Uterus (tissue), 2 donors: Measurements from ENCODE around the gene IGF1R.

Source experiments
- POLR2A ChIP-seq, 2 donors: fragments of 450-650 bp; IDR thresholded peaks; one replicate each; pipeline ENCODE4 v1.6.1; 2016; ENCODE audit warnings: antibody characterized with exemption in 2 of 2, mild to moderate bottlenecking in 1 of 2, moderate library complexity in 1 of 2
- TF ChIP-seq, protein P1 (sequence below), 4 experiments: fragments of 200-600 bp in 2 of 4; fragments of 450-650 bp in 2 of 4; sonication (generic) in 2 of 4; IDR thresholded peaks; one replicate each; pipeline ENCODE4 v1.5.1; 2016 to 2019; ENCODE audit warnings: antibody characterized with exemption in 4 of 4, mild to moderate bottlenecking in 2 of 4, moderate library complexity in 1 of 4

DNA sequence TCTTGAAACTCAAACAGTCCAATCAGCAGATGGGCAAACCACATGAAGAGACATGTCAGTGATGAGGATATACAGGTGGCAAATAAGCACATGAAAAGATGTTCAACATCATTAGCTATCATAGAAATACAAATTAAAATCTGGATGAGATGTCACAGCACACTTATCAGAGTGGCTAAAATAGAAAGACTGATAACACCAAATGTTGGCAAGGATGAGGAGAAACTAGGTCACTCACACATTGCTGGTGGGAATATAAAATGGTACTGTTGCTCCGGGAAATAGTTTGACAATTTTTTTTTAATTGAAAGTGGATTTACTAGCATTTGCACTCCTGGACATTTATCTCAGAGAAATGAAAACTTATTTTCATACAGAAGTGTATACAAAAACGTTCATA is 350.9 kb downstream of the IGF1R start:
- TF ChIP-seq, protein P1, sequence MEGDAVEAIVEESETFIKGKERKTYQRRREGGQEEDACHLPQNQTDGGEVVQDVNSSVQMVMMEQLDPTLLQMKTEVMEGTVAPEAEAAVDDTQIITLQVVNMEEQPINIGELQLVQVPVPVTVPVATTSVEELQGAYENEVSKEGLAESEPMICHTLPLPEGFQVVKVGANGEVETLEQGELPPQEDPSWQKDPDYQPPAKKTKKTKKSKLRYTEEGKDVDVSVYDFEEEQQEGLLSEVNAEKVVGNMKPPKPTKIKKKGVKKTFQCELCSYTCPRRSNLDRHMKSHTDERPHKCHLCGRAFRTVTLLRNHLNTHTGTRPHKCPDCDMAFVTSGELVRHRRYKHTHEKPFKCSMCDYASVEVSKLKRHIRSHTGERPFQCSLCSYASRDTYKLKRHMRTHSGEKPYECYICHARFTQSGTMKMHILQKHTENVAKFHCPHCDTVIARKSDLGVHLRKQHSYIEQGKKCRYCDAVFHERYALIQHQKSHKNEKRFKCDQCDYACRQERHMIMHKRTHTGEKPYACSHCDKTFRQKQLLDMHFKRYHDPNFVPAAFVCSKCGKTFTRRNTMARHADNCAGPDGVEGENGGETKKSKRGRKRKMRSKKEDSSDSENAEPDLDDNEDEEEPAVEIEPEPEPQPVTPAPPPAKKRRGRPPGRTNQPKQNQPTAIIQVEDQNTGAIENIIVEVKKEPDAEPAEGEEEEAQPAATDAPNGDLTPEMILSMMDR (IDR thresholded peaks at IDR 0.05): no peak
- no peak for TF ChIP-seq POLR2A (IDR thresholded peaks at IDR 0.05)
